NB4 (cell line): ENCODE data around the gene FXR1.

Experiments
- DNase-seq: peaks from one replicate; pipeline ENCODE4 v3.0.0; 2010; ENCODE audit warnings: low read depth
- H3K4me3 ChIP-seq: one replicate; pipeline ENCODE4 v1.5.1; 2011; ENCODE audit warnings: mild to moderate bottlenecking, low read depth, low read length, moderate library complexity
- CTCF ChIP-seq: IDR thresholded peaks from one replicate; pipeline ENCODE4 v1.5.1; 2012; ENCODE audit warnings: low read depth, low read length
- MAX ChIP-seq: IDR thresholded peaks from 2 replicates; pipeline ENCODE4 v1.6.1; 2011; ENCODE audit warnings: low read depth, low read length
- MYC ChIP-seq: IDR thresholded peaks from 2 replicates; pipeline ENCODE4 v1.6.1; 2011; ENCODE audit warnings: low read depth, low read length
- POLR2A ChIP-seq: IDR thresholded peaks from 2 replicates; pipeline ENCODE4 v1.6.1; 2011; ENCODE audit warnings: mild to moderate bottlenecking; ENCODE audit not compliant: insufficient read length; ENCODE audit errors: extremely low read depth

The FXR1 gene

GRCh38 chr3:180929376-180929775 is 16.9 kb downstream of the FXR1 start:
- no peak overlapping the region for H3K4me3 ChIP-seq
- DNase-seq: no peak
- TF ChIP-seq MYC: no peak
- no peak for TF ChIP-seq MAX
- TF ChIP-seq CTCF: no peak
- TF ChIP-seq POLR2A: no peak

GRCh38 chr3:180930526-180930925 is 18.1 kb downstream of the FXR1 start:
- TF ChIP-seq POLR2A: no peak
- no peak for TF ChIP-seq MAX
- no peak for TF ChIP-seq MYC
- no peak for TF ChIP-seq CTCF
- no peak overlapping the region for H3K4me3 ChIP-seq
- no peak for DNase-seq

GRCh38 chr3:180932819-180933218 is 20.3 kb downstream of the FXR1 start:
- no peak for DNase-seq
- no peak overlapping the region for H3K4me3 ChIP-seq
- TF ChIP-seq MYC: no peak
- no peak for TF ChIP-seq POLR2A
- TF ChIP-seq CTCF: no peak
- no peak for TF ChIP-seq MAX

GRCh38 chr3:180934638-180935037 is 22.2 kb downstream of the FXR1 start:
- no peak for TF ChIP-seq CTCF
- TF ChIP-seq MAX: no peak
- no peak for TF ChIP-seq POLR2A
- no peak for TF ChIP-seq MYC
- H3K4me3 ChIP-seq: no peak overlapping the region
- DNase-seq: no peak

GRCh38 chr3:180940826-180941225 is 28.4 kb downstream of the FXR1 start:
- H3K4me3 ChIP-seq: no peak overlapping the region
- no peak for DNase-seq
- TF ChIP-seq CTCF (no peak), MAX (no peak), MYC (no peak), POLR2A (no peak)
